Fibroblast of lung (primary cell): ENCODE measurements around the gene CHD9. TPM values are rescaled to one million over a fixed set of nuclear protein-coding genes. Genes with fewer than 3 reads are reported as not detected.

Source experiments
- DNase-seq, 2 donors: peaks; one replicate each; pipeline versions ENCODE4 v3.0.0 to v3.0.0-alpha.2; 2010; ENCODE audit warnings: low read depth in 2 of 2
- H2AFZ ChIP-seq: 2 replicates; pipeline ENCODE4 v1.5.1; 2012; ENCODE audit warnings: low read length, control low read depth, inconsistent platforms
- H3K27ac ChIP-seq: 2 replicates; pipeline ENCODE4 v1.5.1; 2011; ENCODE audit warnings: low read length, control low read depth; ENCODE audit not compliant: insufficient read depth
- H3K27me3 ChIP-seq: 2 replicates; pipeline ENCODE4 v1.5.1; 2011; ENCODE audit warnings: mild to moderate bottlenecking, low read length; ENCODE audit not compliant: control insufficient read depth, insufficient read depth
- H3K36me3 ChIP-seq: 2 replicates; pipeline ENCODE4 v1.5.1; 2011; ENCODE audit warnings: low read length; ENCODE audit not compliant: control insufficient read depth, insufficient read depth
- H3K4me1 ChIP-seq: 2 replicates; pipeline ENCODE4 v1.5.1; 2011; ENCODE audit warnings: low read length; ENCODE audit not compliant: control insufficient read depth, insufficient read depth; ENCODE audit errors: extremely low read depth
- H3K4me2 ChIP-seq: 2 replicates; pipeline ENCODE4 v1.5.1; 2011; ENCODE audit warnings: low read length, control low read depth; ENCODE audit not compliant: insufficient read depth; ENCODE audit errors: extremely low read depth
- H3K4me3 ChIP-seq, 4 experiments: fragments of 200-600 bp in 1 of 4; sonication (generic) in 1 of 4; replicated peaks in 1 of 4; 2 replicates each; pipeline ENCODE4 v1.5.1; 2011 to 2016; ENCODE audit warnings: low read length in 4 of 4, low read depth in 3 of 4, mild to moderate bottlenecking in 3 of 4, control low read depth in 2 of 4, inconsistent platforms in 1 of 4, mixed read lengths in 1 of 4; ENCODE audit not compliant: insufficient read depth in 1 of 4; ENCODE audit errors: control extremely low read depth in 1 of 4
- H3K79me2 ChIP-seq: 2 replicates; pipeline ENCODE4 v1.5.1; 2012; ENCODE audit warnings: mild to moderate bottlenecking, low read length, inconsistent platforms; ENCODE audit not compliant: control insufficient read depth, insufficient read depth
- H3K9ac ChIP-seq: 2 replicates; pipeline ENCODE4 v1.5.1; 2011; ENCODE audit warnings: mild to moderate bottlenecking, low read length, control low read depth; ENCODE audit not compliant: insufficient read depth
- H3K9me3 ChIP-seq: 2 replicates; pipeline ENCODE4 v1.5.1; 2012; ENCODE audit warnings: low read depth, low read length; ENCODE audit not compliant: control insufficient read depth, insufficient read depth
- H4K20me1 ChIP-seq: 2 replicates; pipeline ENCODE4 v1.5.1; 2011; ENCODE audit warnings: low read length; ENCODE audit not compliant: control insufficient read depth, insufficient read depth; ENCODE audit errors: extremely low read depth
- CTCF ChIP-seq, 2 donors: IDR thresholded peaks in 1 of 2; conservative IDR thresholded peaks in 1 of 2; 1 replicate in 1 of 2; 2 replicates in 1 of 2; pipeline ENCODE4 v1.5.1; 2011 to 2012; ENCODE audit warnings: low read length in 2 of 2, control low read depth in 1 of 2, inconsistent platforms in 1 of 2, low read depth in 1 of 2, mild to moderate bottlenecking in 1 of 2
- EZH2 ChIP-seq: IDR thresholded peaks from 2 replicates; pipeline ENCODE4 v1.5.1; 2012; ENCODE audit warnings: low read length, control low read depth, mild to moderate bottlenecking; ENCODE audit errors: missing control alignments
- polyA plus RNA-seq, 2 donors: library from polyadenylated mRNA; depleted of rRNA in 1 of 2; stranded (reverse) in 1 of 2; unstranded in 1 of 2; fragments of >200 nt; gene quantifications; 2 replicates each; pipeline ENCODE4 v1.2.1, GENCODE V29; 2011 to 2012; ENCODE audit warnings: missing spikeins in 1 of 2
- total RNA-seq: library from RNA; depleted of rRNA; stranded (reverse); fragments of >200 nt; gene quantifications from 2 replicates; pipeline ENCODE4 v1.2.1, GENCODE V29; 2014

Gene CHD9
- total and polyA plus RNA-seq, 2 donors (not counting 1 experiment from before 2014, with no cell fraction given) = 32.9 to 60.9 TPM

- DNase-seq = peak; percentile 91 to 97
- peak overlapping the region; percentile 27 to 67 (median 39) for H3K4me3 ChIP-seq
- H3K79me2 ChIP-seq = peaks cover 8% of the 10 kb centered on the region
- no peaks in the 10 kb centered on the region for H3K9me3 ChIP-seq
- TF ChIP-seq EZH2 = no peak
- no peak for TF ChIP-seq CTCF (conservative IDR thresholded peaks at IDR 0.05 in 1 of 2, IDR thresholded peaks at IDR 0.05 in 1 of 2; ENCODE audit: low read depth in 1 of 2, low read length in 2 of 2)
- H3K36me3 ChIP-seq = no peaks in the 10 kb centered on the region
- H4K20me1 ChIP-seq = no peaks in the 10 kb centered on the region
- H3K4me1 ChIP-seq = peaks cover 21% of the 10 kb centered on the region
- H3K27me3 ChIP-seq = no peaks in the 10 kb centered on the region
- peak overlapping the region; percentile 77 for H3K4me2 ChIP-seq
- peak overlapping the region; percentile 61 for H3K9ac ChIP-seq
- peak overlapping the region; percentile 81 for H3K27ac ChIP-seq
- H2AFZ ChIP-seq = peak overlapping the region; percentile 68
Observed at GRCh38 chr16:53099318-53100130, 44.7 kb downstream of the CHD9 start.

- H3K9me3 ChIP-seq = no peaks in the 10 kb centered on the region
- peak overlapping the region; percentile 81 for H3K27ac ChIP-seq
- peak overlapping the region; percentile 77 for H3K4me2 ChIP-seq
- H3K4me1 ChIP-seq = peaks cover 21% of the 10 kb centered on the region
- peak overlapping the region; percentile 27 to 67 (median 39) for H3K4me3 ChIP-seq
- H3K9ac ChIP-seq = no peak overlapping the region
- TF ChIP-seq CTCF (conservative IDR thresholded peaks at IDR 0.05 in 1 of 2, IDR thresholded peaks at IDR 0.05 in 1 of 2; ENCODE audit: low read depth in 1 of 2, low read length in 2 of 2) = no peak
- TF ChIP-seq EZH2 = no peak
- H4K20me1 ChIP-seq = no peaks in the 10 kb centered on the region
- DNase-seq = no peak
- H3K27me3 ChIP-seq = no peaks in the 10 kb centered on the region
- H2AFZ ChIP-seq = peak overlapping the region; percentile 68
- H3K79me2 ChIP-seq = peaks cover 8% of the 10 kb centered on the region
- no peaks in the 10 kb centered on the region for H3K36me3 ChIP-seq
Observed at GRCh38 chr16:53100131-53100748, 45.4 kb downstream of the CHD9 start.

GRCh38 chr16:53100889-53101288 is 46.1 kb downstream of the CHD9 start:
- no peak overlapping the region for H3K4me2 ChIP-seq
- DNase-seq = no peak
- H3K4me1 ChIP-seq = peaks cover 21% of the 10 kb centered on the region
- no peaks in the 10 kb centered on the region for H3K36me3 ChIP-seq
- H3K79me2 ChIP-seq = peaks cover 8% of the 10 kb centered on the region
- no peaks in the 10 kb centered on the region for H3K9me3 ChIP-seq
- no peaks in the 10 kb centered on the region for H4K20me1 ChIP-seq
- no peak overlapping the region for H3K27ac ChIP-seq
- TF ChIP-seq EZH2 = no peak
- no peak overlapping the region for H2AFZ ChIP-seq
- H3K4me3 ChIP-seq = no peak overlapping the region
- H3K9ac ChIP-seq = no peak overlapping the region
- no peaks in the 10 kb centered on the region for H3K27me3 ChIP-seq
